HUES48 (cell line): ENCODE results near the gene RHOG.
"Not testable (repeated sequence)": the region's sequence is repeated elsewhere in the genome, so short reads cannot be mapped to it uniquely, and the experiment has no call there.

Experiments
- H3K27ac ChIP-seq: one replicate; pipeline ENCODE4 v1.7.0; 2013; ENCODE audit warnings: low read depth, low read length, inconsistent platforms
- H3K27me3 ChIP-seq: 2 replicates; pipeline ENCODE4 v1.6.1; 2013; ENCODE audit warnings: mild to moderate bottlenecking, low read length; ENCODE audit not compliant: control insufficient read depth, insufficient read depth
- H3K36me3 ChIP-seq: 2 replicates; pipeline ENCODE4 v1.6.1; 2013; ENCODE audit warnings: low read length; ENCODE audit not compliant: control insufficient read depth, insufficient read depth
- H3K4me1 ChIP-seq: 2 replicates; pipeline ENCODE4 v1.6.1; 2013; ENCODE audit warnings: mild to moderate bottlenecking, low read length; ENCODE audit not compliant: control insufficient read depth, insufficient read depth
- H3K4me3 ChIP-seq: 2 replicates; pipeline ENCODE4 v1.5.1; 2013; ENCODE audit warnings: mild to moderate bottlenecking, low read depth, low read length
- H3K9ac ChIP-seq: 2 replicates; pipeline ENCODE4 v1.6.1; 2013; ENCODE audit warnings: mild to moderate bottlenecking, low read depth, low read length, moderate library complexity
- H3K9me3 ChIP-seq: 2 replicates; pipeline ENCODE4 v1.6.1; 2013; ENCODE audit warnings: low read length; ENCODE audit not compliant: control insufficient read depth, insufficient read depth

RHOG gene

DNA sequence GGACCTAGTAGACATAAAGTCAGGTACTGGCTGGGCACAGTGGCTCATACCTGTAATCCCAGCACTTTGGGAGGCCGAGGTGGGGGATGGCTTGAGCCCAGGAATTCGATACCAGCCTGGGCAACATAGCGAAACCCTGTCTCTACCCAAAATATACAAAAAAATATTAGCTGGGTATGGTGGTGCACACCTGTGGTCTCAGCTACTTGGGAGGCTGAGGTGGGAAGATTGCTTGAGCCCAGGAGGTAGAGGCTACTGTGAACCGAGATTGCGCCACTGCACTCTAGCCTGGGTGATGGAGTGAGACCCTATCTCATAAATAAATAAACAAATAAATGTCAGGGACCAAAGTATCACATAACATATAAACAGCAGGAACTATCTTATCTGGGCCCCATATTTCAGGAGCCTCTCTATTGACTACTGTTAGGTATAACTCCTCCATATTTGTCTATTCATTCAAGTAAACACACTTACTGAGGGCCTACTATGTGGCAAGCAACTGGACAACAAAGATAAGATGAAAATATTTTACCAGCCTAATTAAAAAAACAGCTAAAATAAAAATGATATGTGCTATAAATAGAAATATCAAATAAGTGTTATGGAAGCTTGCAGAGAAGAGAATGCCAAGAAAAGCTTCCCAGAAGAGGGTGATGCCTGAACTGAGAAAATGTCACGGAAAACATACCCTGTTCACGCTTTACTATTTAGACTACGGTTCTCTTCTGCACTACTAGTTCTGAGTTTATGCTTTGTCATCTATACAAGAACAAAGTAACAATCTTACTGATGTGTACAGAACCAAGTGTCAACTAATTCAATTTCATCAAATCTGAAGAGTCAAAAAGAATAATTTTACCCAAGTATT lies 45.4 kb downstream of the RHOG start:
- Histone ChIP-seq H3K27me3 (no peaks in the 10 kb centered on the region), H3K36me3 (peaks cover 39% of the 10 kb centered on the region), H3K9ac (no peak overlapping the region), H3K27ac (no peak overlapping the region), H3K4me1 (peaks cover 7% of the 10 kb centered on the region), H3K9me3 (no peaks in the 10 kb centered on the region), H3K4me3 (no peak overlapping the region)

DNA sequence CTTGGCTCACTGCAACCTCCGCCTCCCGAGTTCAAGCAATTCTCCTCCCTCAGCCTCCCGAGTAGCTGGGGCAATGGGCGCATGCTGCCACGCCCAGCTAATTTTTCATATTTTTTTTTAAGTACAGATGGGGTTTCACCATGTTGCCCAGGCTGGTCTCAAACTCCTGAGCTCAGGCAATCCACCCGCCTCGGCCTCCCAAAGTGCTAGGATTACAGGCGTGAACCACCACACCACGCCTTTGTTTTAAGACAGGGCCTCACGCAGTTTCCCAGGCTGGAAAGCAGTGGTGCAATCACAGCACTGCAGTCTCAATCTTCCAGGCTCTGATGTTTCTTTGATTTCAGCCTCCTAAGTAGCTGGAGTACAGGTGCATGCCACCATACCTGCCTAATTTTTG lies 46.4 kb downstream of the RHOG start:
- H3K9ac ChIP-seq, H3K27me3 ChIP-seq, H3K9me3 ChIP-seq, H3K27ac ChIP-seq, H3K4me3 ChIP-seq, H3K4me1 ChIP-seq: not testable (repeated sequence)
- H3K36me3 ChIP-seq, result peaks cover 43% of the 10 kb centered on the region

DNA sequence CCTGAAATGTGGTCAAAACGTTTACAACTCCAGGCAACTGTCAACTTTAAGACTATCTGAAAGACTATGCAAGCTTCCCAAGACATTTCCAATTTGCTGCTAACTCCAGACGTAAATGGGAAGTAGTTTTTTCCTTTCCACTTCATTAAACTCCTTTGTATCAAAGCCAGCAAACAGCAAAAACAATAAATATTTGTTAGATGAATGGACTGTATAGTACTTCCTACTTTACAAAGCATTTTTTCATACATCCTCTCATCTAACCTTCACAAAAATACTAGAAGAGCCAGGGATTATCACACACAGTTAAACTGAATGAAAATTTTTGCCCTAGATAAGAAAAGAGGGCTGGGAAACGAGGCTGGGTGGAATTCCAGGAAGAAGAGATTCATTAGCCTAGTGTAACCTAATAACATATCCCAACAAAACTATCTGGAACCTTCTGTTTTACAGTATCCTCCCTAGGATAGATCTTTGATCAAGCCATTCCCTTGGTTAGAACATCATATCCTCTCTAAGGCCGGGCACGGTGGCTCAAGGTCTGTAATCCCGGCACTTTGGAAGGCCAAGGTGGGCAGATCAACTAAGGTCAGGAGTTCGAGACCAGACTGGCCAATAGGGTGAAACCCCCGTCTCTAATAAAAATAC lies 53.9 kb downstream of the RHOG start:
- Histone ChIP-seq H3K9me3 (no peaks in the 10 kb centered on the region), H3K36me3 (peaks cover 31% of the 10 kb centered on the region), H3K9ac (no peak overlapping the region), H3K4me1 (no peaks in the 10 kb centered on the region), H3K27me3 (no peaks in the 10 kb centered on the region), H3K4me3 (no peak overlapping the region), H3K27ac (no peak overlapping the region)

DNA sequence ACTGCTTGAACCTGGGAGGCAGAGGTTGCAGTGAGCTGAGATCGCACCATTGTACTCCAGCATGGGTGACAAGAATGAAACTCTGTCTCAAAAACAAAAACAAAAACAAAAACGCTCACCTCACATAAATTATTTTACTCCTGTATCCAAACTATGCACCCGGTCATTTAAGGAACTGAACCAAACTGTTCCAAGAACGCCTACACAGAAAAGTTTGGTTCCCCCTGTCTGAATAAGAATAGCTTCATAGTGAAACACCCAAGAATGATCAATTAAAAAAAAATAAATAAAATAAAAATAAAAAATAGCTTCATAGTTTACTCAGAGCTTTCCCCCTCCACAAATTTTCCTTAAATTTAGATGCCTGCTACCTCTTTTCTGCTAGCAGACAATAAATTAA lies 57.1 kb downstream of the RHOG start:
- Histone ChIP-seq H3K4me3 (no peak overlapping the region), H3K9me3 (no peaks in the 10 kb centered on the region), H3K4me1 (no peaks in the 10 kb centered on the region), H3K36me3 (peaks cover 52% of the 10 kb centered on the region), H3K27ac (no peak overlapping the region), H3K9ac (no peak overlapping the region), H3K27me3 (no peaks in the 10 kb centered on the region)

DNA sequence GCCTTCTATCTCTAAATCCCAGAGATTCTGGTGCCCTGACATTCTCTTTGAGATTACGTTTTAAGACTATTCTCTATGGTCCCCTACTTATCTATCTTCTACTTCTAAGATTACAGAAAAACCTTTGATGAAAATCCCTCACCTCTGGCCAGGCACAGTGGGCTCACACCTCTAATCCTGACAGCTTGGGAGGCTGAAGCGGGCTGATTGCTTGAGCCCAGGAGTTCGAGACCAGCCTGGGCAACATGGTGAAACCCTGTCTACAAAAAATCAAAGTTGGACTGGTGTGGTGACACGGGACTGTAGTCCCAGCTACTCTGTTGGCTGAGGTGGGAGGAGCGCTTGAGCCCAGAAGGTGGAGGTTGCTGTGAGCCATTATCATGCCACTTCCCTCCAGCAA lies 57.8 kb downstream of the RHOG start:
- Histone ChIP-seq H3K36me3 (peaks cover 59% of the 10 kb centered on the region), H3K9ac (no peak overlapping the region), H3K9me3 (no peaks in the 10 kb centered on the region), H3K4me3 (no peak overlapping the region), H3K4me1 (no peaks in the 10 kb centered on the region), H3K27me3 (no peaks in the 10 kb centered on the region), H3K27ac (no peak overlapping the region)

DNA sequence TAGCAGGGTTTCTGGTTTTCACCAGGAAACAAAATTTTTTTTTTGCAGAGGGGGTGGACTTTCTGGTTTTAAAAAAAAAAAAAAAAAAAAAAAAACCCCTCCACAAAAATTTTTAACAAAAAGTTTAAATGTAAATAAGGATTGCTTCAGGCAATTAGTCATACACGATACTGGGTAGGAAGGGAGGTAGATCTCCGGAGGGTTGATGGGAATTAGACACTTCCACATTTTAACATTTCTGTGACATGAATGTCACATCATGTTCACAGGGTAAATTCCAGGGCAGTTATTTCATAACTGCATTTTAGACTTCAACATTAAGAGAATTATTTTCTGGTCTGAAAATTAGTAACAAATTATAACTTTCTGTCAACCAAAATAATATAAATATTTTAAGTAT lies 59.3 kb downstream of the RHOG start:
- H3K9me3 ChIP-seq, result no peaks in the 10 kb centered on the region
- H3K4me1 ChIP-seq, result no peaks in the 10 kb centered on the region
- H3K27ac ChIP-seq, result no peak overlapping the region
- no peaks in the 10 kb centered on the region for H3K27me3 ChIP-seq
- peaks cover 68% of the 10 kb centered on the region for H3K36me3 ChIP-seq
- no peak overlapping the region for H3K9ac ChIP-seq
- H3K4me3 ChIP-seq, result no peak overlapping the region
